Right forelimb (tissue), 1 donor: Measurements from ENCODE around the gene ITIH5.
"Not testable (repeated sequence)": the region's sequence is repeated elsewhere in the genome, so short reads cannot be mapped to it uniquely, and the experiment has no call there.

Source experiments
- DNase-seq: peaks from one replicate; pipeline ENCODE4 v3.0.0-alpha.2; 2018

The ITIH5 gene

DNA sequence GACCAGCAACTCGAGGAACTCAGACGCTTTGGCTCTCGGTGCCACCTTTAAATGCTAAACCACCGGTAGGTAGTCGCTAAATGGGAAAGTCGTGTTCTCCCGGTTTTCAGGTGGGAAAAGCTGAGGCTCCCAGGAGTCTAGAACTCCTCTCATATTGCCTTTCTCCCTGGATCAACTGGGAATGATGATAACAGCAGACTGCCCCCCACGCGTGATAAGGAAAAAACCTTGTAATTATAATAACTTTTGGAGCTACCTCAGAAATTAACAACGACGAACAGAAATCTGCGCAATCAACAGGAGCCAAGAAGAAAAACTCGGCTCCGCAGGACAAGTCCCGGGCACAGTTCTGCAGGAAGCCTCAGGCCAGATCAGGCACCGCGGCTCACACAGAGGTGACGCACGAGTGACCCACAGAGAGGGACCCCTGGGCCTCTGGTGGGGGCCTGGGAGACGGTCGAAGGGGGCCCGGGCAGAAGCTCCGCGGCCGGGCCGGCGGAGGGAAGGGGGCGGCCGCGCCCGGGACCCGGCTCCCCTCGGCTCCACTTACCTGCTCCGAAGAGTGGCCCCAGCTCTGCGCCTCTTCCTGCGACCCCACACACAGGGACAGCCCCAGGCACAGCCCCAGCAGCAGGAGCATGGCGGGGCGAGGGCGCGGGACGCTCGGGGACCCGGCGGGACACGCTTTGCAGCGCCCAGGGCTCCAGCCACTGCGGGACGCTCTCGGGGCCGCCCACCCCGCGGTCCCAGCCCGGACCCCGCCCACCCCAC, at the start of gene ITIH5:
Gene ITIH5 (minus strand): TSS at position 714 of the 771 bp plus-strand sequence. CDS start 74 bp downstream, at position 640.
- DNase-seq = no peak

DNA sequence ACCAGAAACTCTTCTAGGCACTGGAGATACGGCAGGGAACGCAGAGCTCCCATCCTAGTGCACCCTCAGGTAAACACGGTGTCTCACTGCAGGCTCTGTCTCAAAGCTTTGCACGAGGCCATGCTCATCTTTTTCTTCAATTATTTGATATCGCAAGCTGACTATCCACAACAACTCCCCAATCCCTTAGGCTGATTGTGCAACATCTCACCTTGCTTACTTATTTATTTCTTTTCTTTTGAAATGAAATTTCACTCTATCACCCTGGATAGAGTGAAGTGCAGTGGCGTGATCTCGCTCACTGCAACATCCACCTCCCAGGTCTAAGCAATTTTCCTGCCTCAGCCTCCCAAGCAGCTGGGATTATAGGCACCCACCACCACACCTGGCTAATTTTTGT, 48.7 kb upstream of the ITIH5 start:
- no peak for DNase-seq

DNA sequence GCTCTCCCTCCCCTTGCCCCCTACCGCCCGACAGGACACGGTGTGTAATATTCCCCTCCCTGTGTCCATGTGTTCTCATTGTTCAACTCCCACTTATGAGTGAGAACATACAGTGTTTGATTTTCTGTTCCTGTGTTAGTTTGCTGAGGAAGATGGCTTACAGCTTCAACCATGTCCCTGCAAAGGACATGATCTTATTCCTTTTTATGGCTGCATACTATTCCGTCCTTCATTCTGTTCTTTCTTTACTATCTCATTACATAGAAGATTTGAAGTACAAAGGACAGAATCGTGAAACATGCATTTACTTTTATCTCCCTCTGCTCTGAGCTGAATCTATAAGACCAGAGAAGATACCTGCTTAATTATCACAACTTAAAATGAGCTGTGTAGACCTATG, 44.3 kb upstream of the ITIH5 start:
- not testable (repeated sequence) for DNase-seq

DNA sequence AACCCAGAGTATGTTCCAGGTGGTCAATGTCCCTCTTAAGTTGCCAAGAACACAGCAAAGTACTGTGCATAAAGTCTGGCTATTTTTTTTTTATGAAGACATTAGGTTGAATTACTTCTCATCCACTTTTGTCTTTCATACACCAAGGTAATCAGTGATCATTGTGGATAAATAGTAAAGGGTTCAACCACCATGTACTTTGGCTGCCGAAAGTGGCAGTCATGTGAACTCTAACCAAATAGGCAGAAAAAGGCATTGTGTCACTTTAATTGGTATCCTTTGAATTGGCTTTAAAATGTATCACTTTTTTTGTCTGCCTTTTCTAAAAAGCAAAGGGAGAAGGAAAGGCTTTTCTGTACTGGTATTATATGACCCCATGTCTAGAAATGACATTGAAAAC, 43.7 kb upstream of the ITIH5 start:
- DNase-seq = no peak

DNA sequence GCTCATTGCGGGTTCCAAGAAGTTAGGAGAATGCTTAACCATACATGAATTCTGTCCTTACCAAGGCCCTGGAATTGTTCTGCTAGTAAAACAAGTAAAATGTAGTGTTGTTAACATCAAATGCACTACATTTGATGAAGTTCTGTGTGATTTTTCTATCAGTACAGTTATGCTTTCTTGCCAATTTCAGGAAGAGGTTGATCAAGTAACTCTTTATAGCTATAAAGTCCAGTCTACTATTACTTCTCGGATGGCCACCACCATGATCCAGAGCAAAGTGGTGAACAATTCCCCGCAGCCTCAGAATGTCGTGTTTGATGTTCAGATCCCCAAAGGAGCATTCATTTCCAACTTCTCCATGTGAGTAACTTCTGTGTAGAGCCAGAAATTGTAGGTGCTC, 42.1 kb upstream of the ITIH5 start:
- no peak for DNase-seq

DNA sequence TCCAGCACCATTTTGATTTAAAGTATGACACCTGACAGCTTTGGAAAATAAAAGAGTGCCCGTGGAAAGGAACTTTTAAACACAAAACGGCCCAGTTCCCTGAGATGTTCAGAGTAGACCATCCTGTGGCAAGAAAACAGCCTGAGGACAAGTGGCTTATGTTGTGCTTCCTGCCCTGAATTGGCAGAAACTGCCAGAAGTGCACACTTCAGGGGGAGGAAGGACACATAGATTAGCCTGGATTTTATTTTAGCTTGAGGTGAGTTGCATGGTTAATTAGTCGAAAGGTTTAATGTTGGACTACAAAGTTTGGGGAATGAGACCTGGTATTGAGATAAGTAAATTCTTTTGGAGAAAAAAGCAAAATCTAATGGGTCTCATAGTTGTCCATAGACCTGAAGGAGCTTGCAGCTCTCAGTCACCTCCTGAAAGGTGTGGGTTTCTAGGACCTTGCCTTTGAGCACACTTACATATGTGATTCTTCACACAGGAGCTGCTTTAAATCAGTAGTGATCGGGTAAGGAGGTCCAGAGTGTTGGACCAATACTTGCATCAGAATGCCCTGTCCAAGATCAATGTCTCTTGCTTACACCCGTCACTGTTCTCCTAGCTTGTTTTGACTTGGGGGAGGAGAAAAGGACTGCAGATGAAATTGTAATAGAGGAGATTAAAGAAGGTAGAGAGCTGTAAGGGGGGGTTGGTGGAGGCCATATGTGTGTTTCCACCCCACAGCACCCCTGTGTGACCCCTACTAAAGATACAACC, 41.3 kb upstream of the ITIH5 start:
- no peak for DNase-seq

DNA sequence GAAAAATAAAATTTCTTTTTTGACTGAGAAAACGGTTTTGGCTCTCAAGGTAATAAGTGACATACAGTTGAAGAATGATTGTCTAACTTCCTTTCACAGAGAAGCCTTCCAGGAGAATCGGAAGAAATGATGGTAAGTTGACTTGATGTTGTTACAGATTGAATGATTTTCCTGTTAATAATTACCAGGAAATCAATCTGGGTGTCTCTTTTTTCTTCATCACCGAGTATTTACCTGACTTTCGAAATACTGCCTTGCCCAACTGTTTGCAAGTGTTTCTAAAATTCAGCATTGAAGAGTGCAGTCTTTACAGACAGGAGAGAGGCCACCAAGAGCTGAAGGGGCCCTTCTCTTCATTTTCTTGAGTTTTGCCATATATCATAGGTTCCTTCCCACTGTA, 40.3 kb upstream of the ITIH5 start:
- no peak for DNase-seq

DNA sequence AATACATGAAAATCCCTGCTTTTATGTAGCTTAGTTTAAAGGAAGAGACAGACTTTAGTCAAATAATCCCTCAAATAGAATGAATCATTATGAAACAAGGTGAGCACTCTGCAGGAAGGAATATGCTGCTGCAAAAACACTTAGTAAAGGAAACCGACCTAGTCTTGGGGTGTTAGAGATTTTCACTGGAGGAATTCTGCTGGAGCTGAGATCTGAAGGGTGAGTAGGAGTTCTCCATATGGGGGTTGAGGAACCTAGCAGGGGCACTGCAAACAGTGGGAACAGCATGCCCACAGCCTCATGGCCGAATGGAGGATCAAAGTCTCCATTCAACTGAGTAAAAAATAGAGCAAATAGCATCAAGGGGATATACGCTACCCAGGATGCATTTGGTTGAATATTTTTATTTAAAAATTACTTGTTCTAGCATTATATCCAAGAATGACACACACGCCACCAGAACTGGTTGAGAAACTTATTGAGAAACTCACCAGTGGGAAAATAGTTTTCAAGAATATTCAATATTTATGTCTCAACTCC, 39.8 kb upstream of the ITIH5 start:
- DNase-seq = no peak

DNA sequence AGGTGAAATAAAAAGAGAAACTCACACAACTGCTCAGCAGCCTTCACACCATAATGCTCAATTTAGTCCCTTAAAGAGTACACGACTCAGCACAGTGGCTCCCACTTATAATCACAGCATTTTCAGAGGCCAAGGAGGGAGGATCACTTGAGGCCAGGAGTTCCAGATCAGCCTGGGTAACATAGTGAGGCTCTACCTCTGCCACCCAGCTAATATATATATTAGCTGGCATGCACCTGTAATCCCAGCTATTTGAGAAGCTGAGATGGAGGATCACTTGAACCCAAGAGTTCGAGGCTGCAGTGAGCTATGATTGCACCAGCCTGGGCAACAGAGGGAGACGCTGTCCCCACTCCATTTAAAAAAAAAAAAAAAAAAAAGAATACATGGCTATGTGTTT, 38.6 kb upstream of the ITIH5 start:
- no peak for DNase-seq

DNA sequence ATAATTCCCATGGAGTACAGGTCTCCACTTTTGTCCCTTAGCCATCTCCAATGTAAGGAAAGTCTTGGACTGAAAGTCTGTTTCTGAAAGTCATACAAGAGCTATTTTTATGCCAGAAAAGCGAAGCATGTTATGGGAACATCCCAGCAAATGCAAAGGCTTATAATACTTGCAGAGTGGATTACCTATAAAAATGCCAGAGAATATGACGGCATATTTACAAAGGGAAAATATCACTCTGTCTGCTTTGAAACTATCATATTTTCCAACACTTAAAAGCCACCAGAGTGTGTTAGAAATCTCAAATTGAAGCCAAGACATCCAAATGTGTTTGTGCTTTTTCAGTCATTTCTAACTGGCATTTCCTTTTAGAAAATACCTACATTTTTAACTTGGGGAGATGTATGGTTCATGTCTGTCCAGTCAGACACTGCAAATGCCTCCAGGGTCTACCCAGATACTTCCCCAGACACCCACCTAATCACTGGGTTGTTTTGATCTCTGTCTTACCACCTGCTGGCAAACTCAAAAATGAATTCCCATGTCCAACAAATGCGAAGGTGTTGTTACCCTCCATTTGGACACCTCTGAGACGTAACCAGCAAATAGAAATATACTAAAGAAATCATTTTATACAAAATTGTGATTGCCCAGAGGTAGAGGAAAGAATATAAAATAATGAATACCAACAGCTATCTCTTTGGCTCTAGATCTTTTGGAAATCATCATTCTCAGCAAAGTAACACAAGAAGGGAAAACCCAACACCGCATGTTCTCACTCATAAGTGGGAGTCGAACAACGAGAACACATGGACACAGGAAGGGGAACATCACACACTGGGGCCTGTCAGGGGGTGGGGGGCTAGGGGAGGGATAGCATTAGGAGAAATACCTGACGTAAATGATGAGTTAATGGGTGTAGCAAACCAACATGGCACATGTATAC, 37.6 kb upstream of the ITIH5 start:
- no peak for DNase-seq

DNA sequence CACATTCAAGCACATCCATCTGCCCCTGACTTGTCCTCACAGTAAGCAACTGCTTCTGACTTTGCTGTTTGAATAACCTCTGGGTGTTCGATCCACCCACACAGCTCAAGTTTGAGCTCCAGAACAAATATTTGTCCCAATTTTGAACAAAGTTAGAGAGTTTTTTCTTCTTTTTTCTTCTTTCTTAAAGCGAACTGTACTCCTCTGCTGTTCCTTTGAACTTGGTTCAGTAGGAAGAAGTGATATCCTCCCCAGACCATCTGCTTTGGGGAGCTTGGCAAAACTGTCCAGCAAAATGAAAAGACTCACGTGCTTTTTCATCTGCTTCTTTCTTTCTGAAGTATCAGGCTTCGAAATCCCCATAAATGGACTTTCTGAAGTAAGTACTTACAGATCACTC, 36.4 kb upstream of the ITIH5 start, which contains the start of gene ITIH2:
Gene ITIH2 (plus strand): TSS at position 177 of the 400 bp plus-strand sequence. CDS start 119 bp downstream, at position 296.
- DNase-seq = no peak

DNA sequence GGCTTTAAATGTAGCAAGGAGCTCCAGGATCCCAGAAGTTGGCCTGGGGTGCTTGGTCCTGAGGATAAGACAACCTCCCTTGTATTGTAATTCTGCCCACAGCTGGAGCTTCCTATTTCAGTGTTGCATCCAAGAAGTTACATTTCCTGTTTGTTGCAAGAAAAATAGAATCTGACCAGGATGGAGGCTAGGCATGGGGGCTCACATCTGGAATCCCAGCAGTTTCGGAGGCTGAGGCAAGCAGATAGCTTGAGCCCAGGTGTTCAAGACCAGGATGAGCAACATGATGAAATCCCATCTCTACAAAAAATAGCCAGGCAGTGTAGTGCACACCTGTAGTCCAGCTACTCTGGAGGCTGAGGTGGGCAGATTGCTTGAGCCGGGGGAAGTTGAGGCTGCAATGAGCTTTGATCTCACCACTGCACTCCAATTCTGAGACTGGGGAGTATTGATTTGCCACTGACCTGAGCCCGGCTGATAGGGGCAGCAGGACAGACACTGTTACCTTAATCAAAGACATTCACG, 35.6 kb upstream of the ITIH5 start:
- no peak for DNase-seq

DNA sequence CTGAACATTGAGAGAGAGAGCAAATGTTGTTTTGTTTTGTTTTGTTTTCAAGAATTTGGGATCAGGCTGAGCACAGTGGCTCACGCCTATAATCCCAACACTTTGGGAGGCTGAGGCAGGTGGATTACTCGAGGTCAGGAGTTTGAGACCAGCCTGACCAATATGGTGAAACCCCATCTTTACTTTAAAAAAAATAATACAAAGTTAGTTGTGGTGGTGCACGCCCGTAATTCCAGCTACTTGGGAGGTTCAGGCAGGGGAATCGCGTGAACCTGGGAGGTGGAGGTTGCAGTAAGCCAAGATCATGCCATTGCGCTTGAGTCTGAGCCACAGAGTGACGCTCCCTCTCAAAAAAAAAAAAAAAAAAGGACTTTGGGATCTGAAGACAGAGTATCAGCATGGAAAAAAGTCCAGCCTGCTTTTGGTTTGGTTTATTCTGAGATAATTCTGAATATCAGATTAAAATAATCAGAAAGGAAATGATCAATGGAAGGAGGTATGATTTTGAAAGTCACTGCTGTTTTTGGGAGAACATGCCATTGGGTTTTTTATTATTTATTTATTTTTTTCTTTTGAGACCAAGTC, 34.5 kb upstream of the ITIH5 start:
- no peak for DNase-seq

DNA sequence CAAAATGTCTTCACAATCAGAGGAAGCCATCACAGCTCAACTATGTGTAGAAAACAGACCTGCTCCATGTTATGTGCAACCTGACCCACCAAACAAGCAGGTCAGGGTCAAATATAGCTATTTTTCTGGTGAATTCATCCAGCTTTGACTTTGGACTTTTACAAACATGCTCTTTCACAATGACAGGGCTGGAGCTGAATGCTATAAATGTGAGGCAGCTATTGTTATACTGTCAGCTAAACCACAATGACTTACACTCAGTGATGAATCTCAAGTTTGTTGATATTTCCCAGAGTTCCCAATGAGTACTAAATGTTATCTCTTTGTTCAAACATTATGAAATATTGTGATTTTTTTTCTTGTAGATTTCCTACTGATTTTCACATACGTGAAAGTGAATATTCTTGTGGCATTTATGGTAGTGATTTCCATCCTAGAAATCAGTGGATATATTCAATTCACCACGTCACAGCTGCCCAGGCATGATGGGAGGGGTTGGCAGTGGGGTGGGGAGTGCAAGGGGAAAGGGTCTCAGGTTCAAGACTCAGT, 33.9 kb upstream of the ITIH5 start:
- no peak for DNase-seq

DNA sequence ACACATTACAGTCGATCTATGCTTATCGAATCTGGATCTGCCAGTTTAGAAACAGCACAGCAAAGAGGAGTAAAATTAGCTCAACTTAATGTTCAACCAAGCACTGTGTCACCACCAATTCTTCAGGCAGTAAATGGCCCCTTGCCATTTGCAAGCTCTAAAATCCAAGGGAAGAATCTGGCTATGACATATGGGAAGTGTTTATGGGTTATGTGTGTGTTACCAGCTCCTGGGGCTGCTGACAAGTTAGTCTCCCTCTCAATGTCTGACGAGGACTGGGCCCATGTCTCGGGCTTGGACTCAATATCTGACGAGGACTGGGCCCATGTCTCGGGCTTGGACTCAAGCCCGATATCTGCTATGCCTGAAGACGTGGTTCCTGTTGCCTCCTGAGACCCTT, 30.7 kb upstream of the ITIH5 start:
- no peak for DNase-seq

DNA sequence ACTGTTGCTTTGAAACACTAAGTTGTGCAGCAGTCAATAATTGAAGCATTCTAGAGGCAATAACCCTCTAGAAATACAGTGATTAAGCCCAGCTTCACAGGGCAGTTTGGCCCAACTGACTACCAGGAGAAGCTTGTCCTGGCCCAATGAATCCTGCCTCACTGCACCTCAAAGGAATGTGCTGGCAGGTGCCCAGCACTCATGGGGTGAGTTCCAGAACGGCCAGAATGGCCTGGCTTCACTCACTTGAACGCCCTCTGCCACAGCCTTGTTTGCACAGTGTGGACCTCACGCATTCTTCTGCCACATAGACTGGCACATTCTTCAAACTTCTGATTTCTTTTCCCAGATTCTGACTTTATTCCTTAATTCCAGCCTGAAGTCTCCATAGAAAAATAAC, 29.8 kb upstream of the ITIH5 start:
- DNase-seq = no peak

DNA sequence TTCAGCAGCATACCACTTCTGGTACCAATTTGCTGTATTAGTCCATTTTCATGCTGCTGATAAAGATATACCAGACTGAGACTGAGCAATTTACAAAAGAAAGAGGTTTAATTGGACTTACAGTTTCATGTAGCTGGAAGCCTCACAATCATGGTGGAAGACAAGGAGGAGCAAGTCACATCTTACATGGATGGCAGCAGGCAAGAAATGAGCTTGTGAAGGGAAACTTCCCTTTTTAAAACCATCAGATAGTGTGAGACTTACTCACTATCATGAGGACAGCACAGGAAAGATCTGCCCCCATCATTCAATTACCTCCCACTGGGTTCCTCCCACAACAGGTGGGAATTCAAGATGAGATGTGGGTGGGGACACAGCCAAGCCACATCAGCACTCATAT, 26.4 kb upstream of the ITIH5 start:
- not testable (repeated sequence) for DNase-seq

DNA sequence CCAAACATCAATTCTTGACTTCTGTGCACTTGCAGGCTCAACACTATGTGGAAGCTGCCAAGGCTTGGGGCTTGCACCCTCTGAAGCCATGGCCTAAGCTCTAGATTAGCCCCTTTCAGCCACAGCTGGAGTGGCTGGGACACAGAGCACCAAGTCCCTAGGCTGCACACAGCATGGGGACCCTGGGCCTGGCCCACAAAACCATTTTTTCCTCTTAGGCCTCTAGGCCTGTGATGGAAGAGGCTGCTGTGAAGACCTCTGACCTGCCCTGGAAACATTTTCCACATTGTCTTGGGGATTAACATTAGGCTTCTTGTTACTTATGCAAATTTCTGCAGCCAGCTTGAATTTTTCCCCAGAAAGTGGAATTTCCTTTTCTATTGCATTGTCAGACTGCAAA, 25.6 kb upstream of the ITIH5 start:
- DNase-seq = not testable (repeated sequence)

DNA sequence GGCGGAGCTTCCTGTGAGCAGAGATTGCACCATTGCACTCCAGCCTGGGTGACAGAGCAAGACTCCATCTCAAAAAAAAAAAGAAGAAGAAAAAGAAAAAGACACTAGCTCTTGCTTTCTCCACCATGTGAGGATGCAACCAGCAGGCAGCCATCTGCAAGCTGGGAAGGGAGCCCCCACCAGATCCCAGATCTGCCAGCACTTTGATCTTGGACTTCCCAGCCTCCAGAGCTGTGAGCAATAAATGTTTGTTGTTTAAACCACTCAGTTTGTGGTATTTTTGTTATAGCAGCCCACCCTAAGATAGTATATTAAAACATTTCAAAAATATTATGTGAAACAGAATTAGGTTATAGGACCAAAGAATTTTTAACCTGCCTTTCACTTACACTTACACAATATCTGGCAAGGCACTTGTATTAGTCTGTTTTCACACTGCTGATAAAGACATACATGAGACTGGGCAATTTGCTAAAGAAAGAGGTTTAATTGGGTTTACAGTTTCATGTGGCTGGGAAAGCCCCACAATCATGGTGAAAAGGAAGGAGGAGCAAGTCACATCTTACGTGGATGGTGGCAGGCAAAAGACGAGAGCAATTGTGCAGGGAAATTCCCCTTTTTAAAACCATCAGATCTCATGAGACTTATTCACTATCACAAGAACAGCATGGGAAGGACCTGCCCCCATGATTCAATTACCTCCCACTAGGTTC, 24.3 kb upstream of the ITIH5 start:
- DNase-seq = not testable (repeated sequence)

DNA sequence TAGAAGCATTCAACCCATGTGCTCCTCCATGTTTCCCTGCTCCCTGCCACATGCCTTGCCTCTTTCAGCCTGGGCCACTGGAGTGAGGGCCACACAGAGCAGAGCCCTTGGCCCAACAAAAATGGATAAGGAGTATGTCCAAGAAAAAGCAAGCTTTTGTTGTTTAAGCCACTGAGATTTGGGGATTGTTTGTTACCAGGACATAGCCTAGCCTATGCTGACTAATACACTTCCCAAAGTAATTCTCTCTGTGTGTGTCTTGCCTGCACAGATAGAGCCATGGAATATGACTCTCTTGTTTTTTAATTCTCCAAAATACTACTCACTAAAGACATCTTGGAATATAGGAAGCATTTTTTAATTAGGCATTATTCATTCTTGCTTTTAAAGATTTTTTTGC, 22.8 kb upstream of the ITIH5 start:
- no peak for DNase-seq
